BLaER1 treated with 17β-estradiol and CSF1 and Interleukin-3, amounts not matched to agents 10 nM and 100 nM (cell line): ENCODE measurements around the gene ARID5B.

ENCODE experiments used
- H3K27ac ChIP-seq, 11 experiments: shearing (Covaris generic); formaldehyde crosslinking; 2 replicates each; pipeline ENCODE4 v1.8.1; 2022
- H3K27me3 ChIP-seq, 11 experiments: shearing (Covaris generic); formaldehyde crosslinking; 2 replicates each; pipeline ENCODE4 v1.8.1; 2022
- H3K36me3 ChIP-seq, 11 experiments: shearing (Covaris generic); formaldehyde crosslinking; 2 replicates each; pipeline ENCODE4 v1.8.1; 2022
- H3K4me1 ChIP-seq, 10 experiments: shearing (Covaris generic); formaldehyde crosslinking; 2 replicates each; pipeline ENCODE4 v1.8.1; 2022
- H3K4me2 ChIP-seq, 11 experiments: shearing (Covaris generic); formaldehyde crosslinking; 2 replicates each; pipeline ENCODE4 v1.8.1; 2022
- H3K4me3 ChIP-seq, 10 experiments: shearing (Covaris generic); formaldehyde crosslinking; 2 replicates each; pipeline ENCODE4 v1.8.1; 2022
- H3K9ac ChIP-seq, 11 experiments: shearing (Covaris generic); formaldehyde crosslinking; 2 replicates each; pipeline ENCODE4 v1.8.1; 2022
- H3K9me3 ChIP-seq, 11 experiments: shearing (Covaris generic); formaldehyde crosslinking; replicated peaks in 1 of 11; 2 replicates each; pipeline ENCODE4 v1.8.1; 2022
- H4K20me1 ChIP-seq, 11 experiments: shearing (Covaris generic); formaldehyde crosslinking; 2 replicates each; pipeline ENCODE4 v1.8.1; 2022
- Cebpa-rat ChIP-seq, 11 experiments: shearing (Covaris generic); IDR thresholded peaks; 2 replicates each; pipeline ENCODE4 v1.8.1; 2022

Gene ARID5B

GRCh38 chr10:61984803-61985418 is 83.4 kb downstream of the ARID5B start:
- Histone ChIP-seq H3K9ac (peak overlapping the region in 1 of 11 experiments; percentile 1; a peak in 1 of 22 replicates), H4K20me1 (peaks cover 0 to 33% (median 0%) of the 10 kb centered on the region in 11 experiments; a peak in 8 of 22 replicates), H3K36me3 (peaks cover 71 to 97% (median 86%) of the 10 kb centered on the region in 11 experiments), H3K4me2 (peak overlapping the region in 5 of 11 experiments; percentile 10 to 69 (median 25); a peak in 8 of 22 replicates), H3K27ac (peak overlapping the region in 6 of 11 experiments; percentile 12 to 41 (median 36); a peak in 5 of 22 replicates), H3K4me1 (peaks cover 36 to 99% (median 53%) of the 10 kb centered on the region in 10 experiments), H3K4me3 (no peak overlapping the region), H3K9me3 (0 out of 22 replicates have a peak, but pooled peaks cover 0 to 5% (median 0%) of the 10 kb centered on the region in 11 experiments), H3K27me3 (no peaks in the 10 kb centered on the region)
- no peak for TF ChIP-seq Cebpa-rat (IDR thresholded peaks at IDR 0.05)

GRCh38 chr10:61985715-61986114 is 84.2 kb downstream of the ARID5B start:
- Histone ChIP-seq H3K27ac (peak overlapping the region in 7 of 11 experiments; percentile 41 to 99 (median 71); a peak in 9 of 22 replicates), H3K9ac (peak overlapping the region in 2 of 11 experiments; percentile 23 to 33; a peak in 2 of 22 replicates), H3K27me3 (no peaks in the 10 kb centered on the region), H3K4me1 (peaks cover 41 to 99% (median 57%) of the 10 kb centered on the region in 10 experiments), H3K9me3 (peaks cover 0 to 9% (median 0%) of the 10 kb centered on the region in 11 experiments; a peak in 3 of 22 replicates), H3K4me3 (no peak overlapping the region), H3K4me2 (peak overlapping the region in 4 of 11 experiments; percentile 1 to 69 (median 44); a peak in 4 of 22 replicates), H4K20me1 (peaks cover 0 to 29% (median 0%) of the 10 kb centered on the region in 11 experiments; a peak in 8 of 22 replicates), H3K36me3 (peaks cover 71 to 97% (median 84%) of the 10 kb centered on the region in 11 experiments)
- TF ChIP-seq Cebpa-rat (IDR thresholded peaks at IDR 0.05): no peak

- peak overlapping the region; percentile 34 to 99 (median 61); a peak in 19 of 22 replicates for H3K27ac ChIP-seq
- H4K20me1 ChIP-seq: peaks cover 0 to 23% (median 0%) of the 10 kb centered on the region in 11 experiments; a peak in 7 of 22 replicates
- H3K9ac ChIP-seq: peak overlapping the region in 2 of 11 experiments; percentile 33 to 60; a peak in 3 of 22 replicates
- TF ChIP-seq Cebpa-rat (IDR thresholded peaks at IDR 0.05): no peak
- H3K4me3 ChIP-seq: no peak overlapping the region
- H3K36me3 ChIP-seq: peaks cover 71 to 97% (median 82%) of the 10 kb centered on the region in 11 experiments
- H3K4me2 ChIP-seq: peak overlapping the region in 10 of 11 experiments; percentile 25 to 69 (median 41); a peak in 14 of 22 replicates
- H3K4me1 ChIP-seq: peaks cover 43 to 99% (median 56%) of the 10 kb centered on the region in 10 experiments
- no peaks in the 10 kb centered on the region for H3K27me3 ChIP-seq
- peaks cover 0 to 12% (median 0%) of the 10 kb centered on the region in 11 experiments; a peak in 3 of 22 replicates for H3K9me3 ChIP-seq
These were observed 84.9 kb downstream of the ARID5B start for GRCh38 chr10:61986382-61986781.

GRCh38 chr10:61986788-61987492 is 85.4 kb downstream of the ARID5B start:
- H4K20me1 ChIP-seq: peaks cover 0 to 21% (median 0%) of the 10 kb centered on the region in 11 experiments; a peak in 6 of 22 replicates
- peak overlapping the region in 4 of 11 experiments; percentile 33 to 60 (median 39); a peak in 4 of 22 replicates for H3K9ac ChIP-seq
- peak overlapping the region; percentile 34 to 99 (median 61); a peak in 21 of 22 replicates for H3K27ac ChIP-seq
- no peak for TF ChIP-seq Cebpa-rat (IDR thresholded peaks at IDR 0.05)
- peaks cover 0 to 12% (median 0%) of the 10 kb centered on the region in 11 experiments; a peak in 3 of 22 replicates for H3K9me3 ChIP-seq
- H3K4me3 ChIP-seq: no peak overlapping the region
- H3K36me3 ChIP-seq: peaks cover 67 to 97% (median 81%) of the 10 kb centered on the region in 11 experiments
- no peaks in the 10 kb centered on the region for H3K27me3 ChIP-seq
- H3K4me1 ChIP-seq: peaks cover 48 to 99% (median 62%) of the 10 kb centered on the region in 10 experiments
- H3K4me2 ChIP-seq: peak overlapping the region; percentile 25 to 69 (median 37); a peak in 21 of 22 replicates

- peak overlapping the region; percentile 25 to 69 (median 37); a peak in 21 of 22 replicates for H3K4me2 ChIP-seq
- TF ChIP-seq Cebpa-rat (IDR thresholded peaks at IDR 0.05): no peak
- H3K36me3 ChIP-seq: peaks cover 63 to 95% (median 78%) of the 10 kb centered on the region in 11 experiments
- peaks cover 0 to 12% (median 0%) of the 10 kb centered on the region in 11 experiments; a peak in 3 of 22 replicates for H3K9me3 ChIP-seq
- peak overlapping the region in 6 of 11 experiments; percentile 3 to 60 (median 36); a peak in 8 of 22 replicates for H3K9ac ChIP-seq
- H4K20me1 ChIP-seq: peaks cover 0 to 21% (median 0%) of the 10 kb centered on the region in 11 experiments; a peak in 6 of 22 replicates
- H3K27me3 ChIP-seq: no peaks in the 10 kb centered on the region
- H3K4me3 ChIP-seq: no peak overlapping the region
- H3K4me1 ChIP-seq: peaks cover 54 to 99% (median 68%) of the 10 kb centered on the region in 10 experiments
- peak overlapping the region; percentile 34 to 99 (median 61); a peak in 21 of 22 replicates for H3K27ac ChIP-seq
These were observed 86.0 kb downstream of the ARID5B start for GRCh38 chr10:61987537-61987936.

GRCh38 chr10:61987951-61988379 is 86.5 kb downstream of the ARID5B start:
- peaks cover 59 to 91% (median 73%) of the 10 kb centered on the region in 11 experiments for H3K36me3 ChIP-seq
- no peak overlapping the region for H3K4me3 ChIP-seq
- peaks cover 0 to 21% (median 0%) of the 10 kb centered on the region in 11 experiments; a peak in 6 of 22 replicates for H4K20me1 ChIP-seq
- H3K27me3 ChIP-seq: no peaks in the 10 kb centered on the region
- peak overlapping the region in 8 of 11 experiments; percentile 3 to 60 (median 24); a peak in 11 of 22 replicates for H3K9ac ChIP-seq
- peaks cover 58 to 95% (median 72%) of the 10 kb centered on the region in 10 experiments for H3K4me1 ChIP-seq
- TF ChIP-seq Cebpa-rat (IDR thresholded peaks at IDR 0.05): no peak
- H3K4me2 ChIP-seq: peak overlapping the region; percentile 25 to 69 (median 37); a peak in 20 of 22 replicates
- H3K9me3 ChIP-seq: peaks cover 0 to 12% (median 0%) of the 10 kb centered on the region in 11 experiments; a peak in 3 of 22 replicates
- H3K27ac ChIP-seq: peak overlapping the region; percentile 34 to 99 (median 61)

GRCh38 chr10:61989995-61990760 is 88.7 kb downstream of the ARID5B start:
- H3K4me1 ChIP-seq: peaks cover 57 to 97% (median 78%) of the 10 kb centered on the region in 10 experiments
- H3K4me2 ChIP-seq: peak overlapping the region; percentile 3 to 81 (median 54); a peak in 16 of 22 replicates
- H3K9ac ChIP-seq: peak overlapping the region in 7 of 11 experiments; percentile 0 to 49 (median 24); a peak in 6 of 22 replicates
- H3K27ac ChIP-seq: peak overlapping the region; percentile 43 to 99 (median 82)
- peaks cover 0 to 21% (median 0%) of the 10 kb centered on the region in 11 experiments; a peak in 2 of 22 replicates for H4K20me1 ChIP-seq
- no peaks in the 10 kb centered on the region for H3K27me3 ChIP-seq
- TF ChIP-seq Cebpa-rat (IDR thresholded peaks at IDR 0.05): no peak
- H3K9me3 ChIP-seq: peaks cover 0 to 7% (median 0%) of the 10 kb centered on the region in 11 experiments; a peak in 3 of 22 replicates
- H3K4me3 ChIP-seq: no peak overlapping the region
- peaks cover 41 to 87% (median 68%) of the 10 kb centered on the region in 11 experiments for H3K36me3 ChIP-seq
